SIG-M5 treated with dmso at 0.1 percent for 504 hours (cell line): ENCODE data around the gene NEK1.
"Not testable (repeated sequence)": the region's sequence is repeated elsewhere in the genome, so short reads cannot be mapped to it uniquely, and the experiment has no call there.

Source experiments
- DNase-seq: peaks from one replicate; lab custom pipeline; 2025; ENCODE audit not compliant: unreplicated experiment; lab: John Stamatoyannopoulos, UW

Gene NEK1

GRCh38 chr4:169601016-169601771, 11.2 kb downstream of the NEK1 start:
- no peak for DNase-seq

- DNase-seq: no peak
Measured at GRCh38 chr4:169594560-169595195, 17.7 kb downstream of the NEK1 start.

GRCh38 chr4:169593050-169593560, 19.3 kb downstream of the NEK1 start:
- no peak for DNase-seq

- no peak for DNase-seq
Measured at GRCh38 chr4:169583563-169583962, 28.8 kb downstream of the NEK1 start.

GRCh38 chr4:169582706-169583105, 29.7 kb downstream of the NEK1 start:
- no peak for DNase-seq

- no peak for DNase-seq
Measured at GRCh38 chr4:169582203-169582602, 30.2 kb downstream of the NEK1 start.

GRCh38 chr4:169573889-169574288, 38.5 kb downstream of the NEK1 start:
- no peak for DNase-seq

GRCh38 chr4:169571435-169571834, 40.9 kb downstream of the NEK1 start:
- DNase-seq: no peak

GRCh38 chr4:169571012-169571411, 41.4 kb downstream of the NEK1 start:
- DNase-seq: not testable (repeated sequence)

GRCh38 chr4:169570266-169570665, 42.1 kb downstream of the NEK1 start:
- not testable (repeated sequence) for DNase-seq

- DNase-seq: not testable (repeated sequence)
Measured at GRCh38 chr4:169569188-169569587, 43.2 kb downstream of the NEK1 start.

GRCh38 chr4:169567916-169568315, 44.5 kb downstream of the NEK1 start:
- no peak for DNase-seq

- DNase-seq: peak; percentile 56
Measured at GRCh38 chr4:169566021-169566818, 46.2 kb downstream of the NEK1 start.

- no peak for DNase-seq
Measured at GRCh38 chr4:169565606-169566005, 46.8 kb downstream of the NEK1 start.

- DNase-seq: no peak
Measured at GRCh38 chr4:169557061-169557636, 55.2 kb downstream of the NEK1 start.

GRCh38 chr4:169546548-169546947, 65.8 kb downstream of the NEK1 start:
- DNase-seq: not testable (repeated sequence)

GRCh38 chr4:169540774-169541173, 71.6 kb downstream of the NEK1 start:
- no peak for DNase-seq

GRCh38 chr4:169530048-169530447, 82.3 kb downstream of the NEK1 start:
- no peak for DNase-seq

- no peak for DNase-seq
Measured at GRCh38 chr4:169523796-169524195, 88.6 kb downstream of the NEK1 start.

GRCh38 chr4:169510617-169511016, 101.8 kb downstream of the NEK1 start:
- DNase-seq: no peak

- DNase-seq: no peak
Measured at GRCh38 chr4:169506903-169507302, 105.5 kb downstream of the NEK1 start.
